ENCODE data around the gene AP3B1.

GRCh38 chr5:78275998-78276543, 18.4 kb downstream of the AP3B1 start:
- TF ChIP-seq CTCF (IDR thresholded peaks at IDR 0.05), result no peak
- TF ChIP-seq POLR2AphosphoS5 (IDR thresholded peaks at IDR 0.05), result no peak
- no peak for TF ChIP-seq POLR2A (IDR thresholded peaks at IDR 0.05)
